Breast epithelium (tissue), 3 donors: Measurements from ENCODE around the gene RPP38.

Experiments used
- POLR2AphosphoS5 ChIP-seq, 3 donors: sonication (generic); formaldehyde crosslinking; IDR thresholded peaks; one replicate each; pipeline ENCODE4 v1.6.1; 2017; ENCODE audit warnings: antibody characterized with exemption in 3 of 3
- TF ChIP-seq, protein P1 (sequence below), 3 donors: fragments of 450-650 bp; IDR thresholded peaks; one replicate each; pipeline ENCODE4 v1.5.1; 2016 to 2017; ENCODE audit warnings: antibody characterized with exemption in 3 of 3, mild to moderate bottlenecking in 3 of 3, moderate library complexity in 3 of 3

- TF ChIP-seq, protein P1, sequence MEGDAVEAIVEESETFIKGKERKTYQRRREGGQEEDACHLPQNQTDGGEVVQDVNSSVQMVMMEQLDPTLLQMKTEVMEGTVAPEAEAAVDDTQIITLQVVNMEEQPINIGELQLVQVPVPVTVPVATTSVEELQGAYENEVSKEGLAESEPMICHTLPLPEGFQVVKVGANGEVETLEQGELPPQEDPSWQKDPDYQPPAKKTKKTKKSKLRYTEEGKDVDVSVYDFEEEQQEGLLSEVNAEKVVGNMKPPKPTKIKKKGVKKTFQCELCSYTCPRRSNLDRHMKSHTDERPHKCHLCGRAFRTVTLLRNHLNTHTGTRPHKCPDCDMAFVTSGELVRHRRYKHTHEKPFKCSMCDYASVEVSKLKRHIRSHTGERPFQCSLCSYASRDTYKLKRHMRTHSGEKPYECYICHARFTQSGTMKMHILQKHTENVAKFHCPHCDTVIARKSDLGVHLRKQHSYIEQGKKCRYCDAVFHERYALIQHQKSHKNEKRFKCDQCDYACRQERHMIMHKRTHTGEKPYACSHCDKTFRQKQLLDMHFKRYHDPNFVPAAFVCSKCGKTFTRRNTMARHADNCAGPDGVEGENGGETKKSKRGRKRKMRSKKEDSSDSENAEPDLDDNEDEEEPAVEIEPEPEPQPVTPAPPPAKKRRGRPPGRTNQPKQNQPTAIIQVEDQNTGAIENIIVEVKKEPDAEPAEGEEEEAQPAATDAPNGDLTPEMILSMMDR (IDR thresholded peaks at IDR 0.05), result no peak
- TF ChIP-seq POLR2AphosphoS5 (IDR thresholded peaks at IDR 0.05), result no peak
Measured at GRCh38 chr10:15053061-15053460, 44.1 kb upstream of the RPP38 start.
